SK-N-SH (cell line): ENCODE data around the gene MTERF4.

Experiments
- CHD2 ChIP-seq: fragments of 150-350 bp; IDR thresholded peaks from 2 replicates; pipeline ENCODE4 v1.6.1; 2018; ENCODE audit warnings: low read length; ENCODE audit not compliant: partially characterized antibody
- CTCF ChIP-seq: fragments of 200-600 bp; sonication (generic); IDR thresholded peaks from 2 replicates; pipeline ENCODE4 v1.6.1; 2017; ENCODE audit warnings: antibody characterized with exemption, mild to moderate bottlenecking, moderate library complexity
- EP300 ChIP-seq, 2 experiments: IDR thresholded peaks; 2 replicates each; pipeline versions ENCODE4 v1.4.0 to v1.6.1; 2012; ENCODE audit warnings: borderline replicate concordance in 1 of 2, low read depth in 1 of 2, low read length in 1 of 2
- EZH2phosphoT487 ChIP-seq: fragments of 200-600 bp; sonication (generic); IDR thresholded peaks from 2 replicates; pipeline ENCODE4 v1.6.1; 2017; ENCODE audit warnings: low read depth, mixed run types, mild to moderate bottlenecking, antibody characterized with exemption, moderate library complexity, borderline replicate concordance
- FOXM1 ChIP-seq: IDR thresholded peaks from 2 replicates; pipeline ENCODE4 v1.4.0; 2012; ENCODE audit warnings: low read depth, mild to moderate bottlenecking
- GATA2 ChIP-seq: sonication (generic); formaldehyde crosslinking; IDR thresholded peaks from 2 replicates; pipeline ENCODE4 v1.5.0; 2020; ENCODE audit warnings: mild to moderate bottlenecking, missing genetic modification reagents
- IRF3 ChIP-seq: fragments of 150-350 bp; IDR thresholded peaks from 2 replicates; pipeline ENCODE4 v1.6.1; 2016; ENCODE audit warnings: mild to moderate bottlenecking, low read depth, low read length
- MAX ChIP-seq: IDR thresholded peaks from 2 replicates; pipeline ENCODE4 v1.4.0; 2012; ENCODE audit warnings: low read depth
- POLR2AphosphoS5 ChIP-seq: IDR thresholded peaks from 2 replicates; pipeline ENCODE4 v1.6.1; 2012; ENCODE audit warnings: low read depth, low read length
- RCOR1 ChIP-seq: fragments of 150-350 bp; IDR thresholded peaks from 2 replicates; pipeline ENCODE4 v1.6.1; 2017; ENCODE audit warnings: antibody characterized with exemption, low read length
- REST ChIP-seq: IDR thresholded peaks from 2 replicates; pipeline ENCODE4 v1.6.1; 2012; ENCODE audit warnings: mild to moderate bottlenecking, low read depth, low read length, moderate library complexity
- SMC3 ChIP-seq: IDR thresholded peaks from 2 replicates; pipeline ENCODE4 v1.6.1; 2012; ENCODE audit warnings: low read depth, low read length, improper control_type of control experiment
- YY1 ChIP-seq: IDR thresholded peaks from 2 replicates; pipeline ENCODE4 v1.4.0; 2012; ENCODE audit warnings: low read depth, mild to moderate bottlenecking
- ZBTB33 ChIP-seq: IDR thresholded peaks from 2 replicates; pipeline ENCODE4 v1.4.0; 2012; ENCODE audit warnings: low read depth, borderline replicate concordance

- TF ChIP-seq POLR2AphosphoS5 (no peak), CTCF (no peak), EP300 (IDR thresholded peaks at IDR 0.05; ENCODE audit: borderline replicate concordance in 1 of 2, low read depth in 1 of 2, low read length in 1 of 2) (no peak), EZH2phosphoT487 (no peak), RCOR1 (no peak), REST (no peak), GATA2 (CRISPR knock-in tag) (no peak), ZBTB33 (no peak), MAX (no peak), YY1 (no peak), CHD2 (no peak), FOXM1 (no peak), SMC3 (no peak), IRF3 (no peak)
These were observed 21.9 kb upstream of the MTERF4 start for GRCh38 chr2:241123816-241124536.
